Kidney (tissue), 14 donors: ENCODE measurements around the gene NAPG. TPM values are rescaled to one million over a fixed set of nuclear protein-coding genes. Genes with fewer than 3 reads are reported as not detected.
"Not testable (repeated sequence)": the region's sequence is repeated elsewhere in the genome, so short reads cannot be mapped to it uniquely, and the experiment has no call there.

Source experiments
- DNase-seq, 5 donors: peaks; one replicate each; pipeline ENCODE4 v3.0.0-alpha.2; 2013 to 2020
- FAIRE-seq: peaks from 2 replicates; lab custom pipeline; 2012; peaks lifted over from hg19 to GRCh38; lab: Jason Lieb, UNC
- H3K27ac ChIP-seq, 2 donors: one replicate each; pipeline ENCODE4 v1.7.0; 2013; ENCODE audit warnings: low read depth in 2 of 2, low read length in 2 of 2, inconsistent platforms in 1 of 2
- H3K27me3 ChIP-seq: one replicate; pipeline ENCODE4 v1.7.1; 2013; ENCODE audit warnings: low read length, inconsistent platforms; ENCODE audit not compliant: control insufficient read depth, insufficient read depth
- H3K36me3 ChIP-seq, 3 donors: one replicate each; pipeline versions ENCODE4 v1.7.0 to v1.7.1; 2013; ENCODE audit warnings: low read length in 3 of 3, control low read depth in 1 of 3, inconsistent platforms in 1 of 3; ENCODE audit not compliant: insufficient read depth in 3 of 3, control insufficient read depth in 2 of 3
- H3K4me1 ChIP-seq, 3 donors: one replicate each; pipeline versions ENCODE4 v1.7.0 to v1.7.1; 2013; ENCODE audit warnings: low read length in 3 of 3, inconsistent platforms in 1 of 3, low read depth in 1 of 3; ENCODE audit not compliant: control insufficient read depth in 2 of 3, insufficient read depth in 2 of 3
- H3K4me3 ChIP-seq, 3 donors: one replicate each; pipeline versions ENCODE4 v1.7.0 to v1.8.1; 2013; ENCODE audit warnings: low read length in 3 of 3, control low read depth in 1 of 3, inconsistent platforms in 1 of 3
- H3K9ac ChIP-seq, 3 donors: one replicate each; pipeline versions ENCODE4 v1.7.0 to v1.7.1; 2013; ENCODE audit warnings: low read length in 3 of 3, control low read depth in 1 of 3, inconsistent platforms in 1 of 3
- H3K9me3 ChIP-seq, 3 donors: one replicate each; pipeline versions ENCODE4 v1.7.0 to v1.7.1; 2013; ENCODE audit warnings: low read length in 3 of 3, control low read depth in 1 of 3, inconsistent platforms in 1 of 3; ENCODE audit not compliant: control insufficient read depth in 2 of 3, insufficient read depth in 1 of 3
- CTCF ChIP-seq: IDR thresholded peaks from 3 replicates; pipeline ENCODE4 v1.5.1; 2012; ENCODE audit warnings: mild to moderate bottlenecking, moderate library complexity, borderline replicate concordance; ENCODE audit not compliant: insufficient read depth; ENCODE audit errors: extremely low read depth
- intact Hi-C: fragments of 100-400 bp; cut with DNase I; formaldehyde crosslinking; loops from one replicate; pipeline ENCODE4 v1.11.1; 2022
- polyA plus RNA-seq: library from polyadenylated mRNA; stranded (reverse); fragments of 350-450 nt; fragmentation: Illumina TruSeq; extraction: RNeasy Lipid Tissue Mini Kit (QIAGEN cat#74804); gene quantifications from one replicate; pipeline ENCODE4 v1.2.3, GENCODE V29; 2014; ENCODE audit warnings: low read depth, low replicate concordance; ENCODE audit not compliant: insufficient read depth
- total RNA-seq: library from RNA; stranded (reverse); fragmentation: NEBNext Ultra II Directional; extraction: Animal tissue kit (Norgen Biotek cat#: 25700); gene quantifications from one replicate; pipeline ENCODE4 v1.2.1, GENCODE V29; 2021
- donor health status: control.
- donor health status: control.
- donor health status: control.
- donor health status: control.
- donor health status: control.
- donor health status: DM: yes; HTN: yes; CAD: no.
- donor health status: Normal renal cell carcinoma (clear cell type).

NAPG gene
- total and polyA plus RNA-seq, 2 donors from 2014 or later = 15.0 to 39.4 TPM

DNA sequence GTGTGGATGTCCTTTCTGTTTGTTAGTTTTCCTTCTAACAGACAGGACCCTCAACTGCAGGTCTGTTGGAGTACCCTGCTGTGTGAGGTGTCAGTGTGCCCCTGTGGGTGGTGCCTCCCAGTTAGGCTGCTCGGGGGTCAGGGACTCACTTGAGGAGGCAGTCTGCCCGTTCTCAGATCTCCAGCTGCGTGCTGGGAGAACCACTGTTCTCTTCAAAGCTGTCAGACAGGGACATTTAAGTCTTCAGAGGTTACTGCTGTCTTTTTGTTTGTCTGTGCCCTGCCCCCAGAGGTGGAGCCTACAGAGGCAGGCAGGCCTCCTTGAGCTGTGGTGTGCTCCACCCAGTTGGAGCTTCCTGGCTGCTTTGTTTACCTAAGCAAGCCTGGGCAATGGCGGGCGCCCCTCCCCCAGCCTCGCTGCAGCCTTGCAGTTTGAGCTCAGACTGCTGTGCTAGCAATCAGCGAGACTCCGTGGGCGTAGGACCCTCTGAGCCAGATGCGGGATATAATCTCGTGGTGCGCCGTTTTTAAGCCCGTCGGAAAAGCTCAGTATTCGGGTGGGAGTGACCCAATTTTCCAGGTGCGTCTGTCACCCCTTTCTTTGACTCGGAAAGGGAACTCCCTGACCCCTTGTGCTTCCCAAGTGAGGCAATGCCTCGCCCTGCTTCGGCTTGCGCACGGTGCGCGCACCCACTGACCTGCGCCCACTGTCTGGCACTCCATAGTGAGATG lies 52.2 kb downstream of the NAPG start:
- H3K27ac ChIP-seq, H3K9me3 ChIP-seq, H3K4me3 ChIP-seq, intact Hi-C loops, H3K4me1 ChIP-seq, DNase-seq, H3K36me3 ChIP-seq, FAIRE-seq, H3K27me3 ChIP-seq, H3K9ac ChIP-seq: not testable (repeated sequence)

DNA sequence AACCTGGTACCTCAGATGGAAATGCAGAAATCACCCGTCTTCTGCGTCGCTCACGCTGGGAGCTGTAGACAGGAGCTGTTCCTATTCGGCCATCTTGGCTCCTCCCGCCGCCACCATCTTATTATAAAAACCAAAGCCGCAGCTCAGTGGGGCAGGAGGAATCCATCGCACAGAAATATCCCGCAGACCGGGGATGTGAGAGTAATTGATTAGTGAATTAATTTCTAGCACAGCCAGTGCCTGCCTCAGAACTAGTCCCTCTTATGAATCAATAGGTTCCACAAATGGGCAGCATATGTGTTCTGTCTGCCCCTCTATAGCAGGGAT lies 52.7 kb downstream of the NAPG start:
- H3K4me1 ChIP-seq, H3K27me3 ChIP-seq, H3K4me3 ChIP-seq, H3K27ac ChIP-seq, intact Hi-C loops, DNase-seq, FAIRE-seq, H3K9ac ChIP-seq, H3K9me3 ChIP-seq, H3K36me3 ChIP-seq: not testable (repeated sequence)

DNA sequence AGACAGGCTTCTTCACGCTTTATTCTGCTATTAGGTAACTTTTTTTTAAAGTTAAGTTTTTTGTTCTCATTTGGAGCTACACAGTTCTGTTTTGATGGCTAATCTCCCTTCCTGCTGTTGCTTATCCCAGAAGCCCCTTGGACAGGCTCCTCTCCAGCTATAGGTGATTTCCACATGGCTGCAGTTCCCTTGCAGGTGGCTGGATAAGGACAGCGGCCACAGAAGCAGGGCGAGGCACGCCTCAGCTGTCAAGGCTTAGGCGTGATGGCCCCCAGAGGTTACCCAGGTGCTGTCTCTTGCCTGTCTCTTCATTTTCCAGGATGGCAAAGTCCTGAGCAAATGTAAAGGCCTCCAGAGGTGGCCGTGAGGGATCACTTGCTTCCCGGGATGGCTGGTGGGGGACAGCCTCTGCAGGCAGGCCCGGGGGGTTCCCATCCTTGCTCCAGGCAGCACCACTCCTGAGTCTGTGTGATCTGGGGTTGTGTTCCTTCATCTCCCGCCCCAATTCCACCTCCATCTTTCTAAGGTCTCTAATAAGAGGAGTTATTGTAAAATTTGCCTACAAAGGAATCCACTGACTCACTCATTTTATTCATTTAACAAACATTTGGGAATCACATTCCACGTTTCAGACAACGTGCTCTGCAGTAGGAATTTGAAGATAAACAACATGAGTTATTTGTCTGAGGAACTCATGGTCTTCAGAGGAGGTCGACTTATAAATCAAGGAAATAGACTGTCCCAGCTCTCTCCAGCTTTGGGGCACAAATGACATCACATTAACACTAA lies 53.4 kb downstream of the NAPG start:
- FAIRE-seq = no peak
- intact Hi-C loops = no loop called here
- Histone ChIP-seq H3K9ac (no peak overlapping the region), H3K9me3 (no peaks in the 10 kb centered on the region), H3K4me1 (no peaks in the 10 kb centered on the region), H3K4me3 (no peak overlapping the region), H3K27ac (no peak overlapping the region), H3K36me3 (no peaks in the 10 kb centered on the region), H3K27me3 (no peaks in the 10 kb centered on the region)
- TF ChIP-seq CTCF = no peak
- no peak for DNase-seq

GRCh38 chr18:10580215-10580614 lies 54.4 kb downstream of the NAPG start:
- intact Hi-C loops = no loop called here
- Histone ChIP-seq H3K36me3 (no peaks in the 10 kb centered on the region), H3K4me1 (no peaks in the 10 kb centered on the region), H3K27ac (no peak overlapping the region), H3K4me3 (no peak overlapping the region), H3K27me3 (no peaks in the 10 kb centered on the region), H3K9me3 (no peaks in the 10 kb centered on the region), H3K9ac (no peak overlapping the region)
- no peak for TF ChIP-seq CTCF
- DNase-seq = no peak
- FAIRE-seq = no peak
